Nephron (organoid): ENCODE data around the gene EMB.
"Not testable (repeated sequence)": the region's sequence is repeated elsewhere in the genome, so short reads cannot be mapped to it uniquely, and the experiment has no call there.

Experiments
- H3K27ac Mint-ChIP-seq, 3 experiments: 2 replicates each; pipeline ENCODE4 v1.8.0; 2020; ENCODE audit warnings: mixed read lengths in 3 of 3, mild to moderate bottlenecking in 2 of 3, moderate library complexity in 1 of 3
- H3K27me3 Mint-ChIP-seq: 2 replicates; pipeline ENCODE4 v1.8.0; 2021; ENCODE audit warnings: low read depth, mild to moderate bottlenecking, moderate library complexity, mixed read lengths
- H3K36me3 Mint-ChIP-seq: 2 replicates; pipeline ENCODE4 v1.8.0; 2020; ENCODE audit warnings: low read depth, mixed read lengths
- H3K4me1 Mint-ChIP-seq: 2 replicates; pipeline ENCODE4 v1.8.0; 2020; ENCODE audit warnings: mixed read lengths
- H3K4me3 Mint-ChIP-seq, 3 experiments: 2 replicates each; pipeline ENCODE4 v1.8.0; 2020; ENCODE audit warnings: mild to moderate bottlenecking in 3 of 3, mixed read lengths in 3 of 3, moderate library complexity in 2 of 3
- H3K9me3 Mint-ChIP-seq: 2 replicates; pipeline ENCODE4 v1.8.0; 2020; ENCODE audit warnings: mixed read lengths
- CTCF ChIP-seq, 3 experiments: fragments of 200-600 bp; sonication (generic); IDR thresholded peaks; one replicate each; pipeline ENCODE4 v1.5.0; 2021; ENCODE audit warnings: antibody characterized with exemption in 3 of 3; ENCODE audit not compliant: unreplicated experiment in 3 of 3

EMB gene

GRCh38 chr5:50406877-50407276, 34.2 kb downstream of the EMB start:
- no peaks in the 10 kb centered on the region for H3K27me3 Mint-ChIP-seq
- no peaks in the 10 kb centered on the region for H3K36me3 Mint-ChIP-seq
- H3K4me3 Mint-ChIP-seq = no peak overlapping the region
- H3K27ac Mint-ChIP-seq = no peak overlapping the region
- no peaks in the 10 kb centered on the region for H3K4me1 Mint-ChIP-seq
- no peak for TF ChIP-seq CTCF (IDR thresholded peaks at IDR 0.05; ENCODE audit: unreplicated experiment in 3 of 3)
- no peaks in the 10 kb centered on the region for H3K9me3 Mint-ChIP-seq

GRCh38 chr5:50401336-50401735, 39.8 kb downstream of the EMB start:
- no peak overlapping the region for H3K4me3 Mint-ChIP-seq

GRCh38 chr5:50393925-50394609, 47.0 kb downstream of the EMB start:
- H3K4me3 Mint-ChIP-seq, H3K36me3 Mint-ChIP-seq, H3K9me3 Mint-ChIP-seq, H3K4me1 Mint-ChIP-seq, H3K27me3 Mint-ChIP-seq, H3K27ac Mint-ChIP-seq: not testable (repeated sequence)

More at GRCh38 chr5:50401336-50401735, 39.8 kb downstream of the EMB start:
- Mint-ChIP-seq H3K4me1 (no peaks in the 10 kb centered on the region), H3K9me3 (no peaks in the 10 kb centered on the region), H3K27me3 (no peaks in the 10 kb centered on the region), H3K27ac (no peak overlapping the region), H3K36me3 (no peaks in the 10 kb centered on the region)
- TF ChIP-seq CTCF (IDR thresholded peaks at IDR 0.05; ENCODE audit: unreplicated experiment in 3 of 3) = no peak

- not testable (repeated sequence) for H3K36me3 Mint-ChIP-seq, H3K27ac Mint-ChIP-seq, H3K4me3 Mint-ChIP-seq
Measured at GRCh38 chr5:50392289-50392688, 48.8 kb downstream of the EMB start.

GRCh38 chr5:50384381-50384780, 56.7 kb downstream of the EMB start:
- not testable (repeated sequence) for H3K36me3 Mint-ChIP-seq, H3K27ac Mint-ChIP-seq, H3K4me1 Mint-ChIP-seq, H3K27me3 Mint-ChIP-seq, H3K4me3 Mint-ChIP-seq
- peaks cover 18% of the 10 kb centered on the region for H3K9me3 Mint-ChIP-seq

More at GRCh38 chr5:50392289-50392688, 48.8 kb downstream of the EMB start:
- H3K4me1 Mint-ChIP-seq, H3K27me3 Mint-ChIP-seq: not testable (repeated sequence)
- peaks cover 13% of the 10 kb centered on the region for H3K9me3 Mint-ChIP-seq

- H3K27me3 Mint-ChIP-seq, H3K36me3 Mint-ChIP-seq, H3K4me3 Mint-ChIP-seq, H3K4me1 Mint-ChIP-seq, H3K27ac Mint-ChIP-seq: not testable (repeated sequence)
- peaks cover 33% of the 10 kb centered on the region for H3K9me3 Mint-ChIP-seq
Measured at GRCh38 chr5:50376696-50377095, 64.4 kb downstream of the EMB start.

GRCh38 chr5:50369287-50370033, 71.6 kb downstream of the EMB start:
- not testable (repeated sequence) for H3K36me3 Mint-ChIP-seq

GRCh38 chr5:50365426-50366251, 75.4 kb downstream of the EMB start:
- TF ChIP-seq CTCF (IDR thresholded peaks at IDR 0.05; ENCODE audit: unreplicated experiment in 3 of 3) = no peak
- H3K9me3 Mint-ChIP-seq = peaks cover 50% of the 10 kb centered on the region
- H3K36me3 Mint-ChIP-seq = no peaks in the 10 kb centered on the region
- no peak overlapping the region for H3K27ac Mint-ChIP-seq
- H3K4me3 Mint-ChIP-seq = no peak overlapping the region
- no peaks in the 10 kb centered on the region for H3K27me3 Mint-ChIP-seq
- H3K4me1 Mint-ChIP-seq = no peaks in the 10 kb centered on the region

More at GRCh38 chr5:50369287-50370033, 71.6 kb downstream of the EMB start:
- not testable (repeated sequence) for H3K4me3 Mint-ChIP-seq, H3K4me1 Mint-ChIP-seq, H3K27me3 Mint-ChIP-seq, H3K27ac Mint-ChIP-seq
- H3K9me3 Mint-ChIP-seq = peaks cover 57% of the 10 kb centered on the region

- H3K27me3 Mint-ChIP-seq, H3K27ac Mint-ChIP-seq, H3K4me3 Mint-ChIP-seq, H3K36me3 Mint-ChIP-seq, H3K4me1 Mint-ChIP-seq: not testable (repeated sequence)
- H3K9me3 Mint-ChIP-seq = peaks cover 42% of the 10 kb centered on the region
Measured at GRCh38 chr5:50364535-50365309, 76.4 kb downstream of the EMB start.
